OCI-LY3 (cell line): ENCODE measurements around the gene ZNF516.

Experiments
- H2AFZ ChIP-seq: fragments of 200-600, 300-600 bp; shearing (Covaris generic); 2 replicates; pipeline ENCODE4 v1.6.0; 2014; ENCODE audit warnings: antibody characterized with exemption, low read depth, low read length
- H3K27ac ChIP-seq: fragments of 200-600, 300-600 bp; sonication (generic); 2 replicates; pipeline ENCODE4 v1.5.1; 2014; ENCODE audit warnings: mild to moderate bottlenecking, low read length, moderate library complexity, mixed read lengths
- H3K27me3 ChIP-seq: fragments of 200-600, 300-600 bp; sonication (generic); 2 replicates; pipeline ENCODE4 v1.6.1; 2014; ENCODE audit warnings: low read depth, low read length, mixed read lengths
- H3K36me3 ChIP-seq: fragments of 200-600, 300-600 bp; sonication (generic); replicated peaks from 2 replicates; pipeline ENCODE3; 2014; ENCODE audit warnings: low read depth, low read length, mixed read lengths
- H3K4me1 ChIP-seq: fragments of 300-600, 200-600 bp; sonication (generic); 2 replicates; pipeline ENCODE4 v1.6.1; 2014; ENCODE audit warnings: low read length, mixed read lengths
- H3K4me2 ChIP-seq: fragments of 200-600, 300-600 bp; sonication (generic); 2 replicates; pipeline ENCODE4 v1.6.1; 2014; ENCODE audit warnings: low read length, mixed read lengths
- H3K4me3 ChIP-seq: fragments of 300-600, 200-600 bp; sonication (generic); 2 replicates; pipeline ENCODE4 v1.5.1; 2014; ENCODE audit warnings: antibody characterized with exemption, mild to moderate bottlenecking, low read length, moderate library complexity
- H3K79me2 ChIP-seq: fragments of 300-600, 200-600 bp; shearing (Covaris generic); 2 replicates; pipeline ENCODE4 v1.6.1; 2014; ENCODE audit warnings: mild to moderate bottlenecking, low read length, mixed read lengths
- H3K9ac ChIP-seq: fragments of 300-600, 200-600 bp; shearing (Covaris generic); 2 replicates; pipeline ENCODE4 v1.6.0; 2014; ENCODE audit warnings: mild to moderate bottlenecking, low read length, moderate library complexity
- H3K9me3 ChIP-seq: fragments of 200-600, 300-600 bp; shearing (Covaris generic); 2 replicates; pipeline ENCODE4 v1.6.1; 2014; ENCODE audit warnings: low read length, mixed read lengths; ENCODE audit not compliant: insufficient read depth
- H4K20me1 ChIP-seq: fragments of 200-600, 300-600 bp; sonication (generic); 2 replicates; pipeline ENCODE4 v1.6.1; 2016; ENCODE audit warnings: low read length, mixed read lengths; ENCODE audit not compliant: insufficient read depth
- CTCF ChIP-seq: fragments of 200-600, 300-600 bp; sonication (generic); IDR thresholded peaks from 2 replicates; pipeline ENCODE4 v1.5.1; 2014; ENCODE audit warnings: antibody characterized with exemption, low read length, low read depth
- EZH2phosphoT487 ChIP-seq: fragments of 200-600 bp; shearing (Covaris generic); IDR thresholded peaks from 2 replicates; pipeline ENCODE4 v1.6.1; 2018; ENCODE audit warnings: antibody characterized with exemption, mixed run types, low read depth

Gene ZNF516

GRCh38 chr18:76410660-76411417 is 84.2 kb downstream of the ZNF516 start:
- no peaks in the 10 kb centered on the region for H3K4me1 ChIP-seq
- no peak overlapping the region for H3K9ac ChIP-seq
- no peaks in the 10 kb centered on the region for H4K20me1 ChIP-seq
- no peak overlapping the region for H3K4me2 ChIP-seq
- no peak overlapping the region for H2AFZ ChIP-seq
- TF ChIP-seq EZH2phosphoT487 (no peak), CTCF (no peak)
- no peaks in the 10 kb centered on the region for H3K9me3 ChIP-seq
- H3K4me3 ChIP-seq = no peak overlapping the region
- H3K27me3 ChIP-seq = no peaks in the 10 kb centered on the region
- H3K79me2 ChIP-seq = no peaks in the 10 kb centered on the region
- no peak overlapping the region for H3K27ac ChIP-seq
- H3K36me3 ChIP-seq = no peaks in the 10 kb centered on the region

- H3K79me2 ChIP-seq = no peaks in the 10 kb centered on the region
- H3K27ac ChIP-seq = no peak overlapping the region
- no peaks in the 10 kb centered on the region for H3K4me1 ChIP-seq
- H3K36me3 ChIP-seq = no peaks in the 10 kb centered on the region
- H4K20me1 ChIP-seq = no peaks in the 10 kb centered on the region
- no peak overlapping the region for H3K4me2 ChIP-seq
- H3K4me3 ChIP-seq = no peak overlapping the region
- H3K27me3 ChIP-seq = no peaks in the 10 kb centered on the region
- H3K9ac ChIP-seq = no peak overlapping the region
- no peak overlapping the region for H2AFZ ChIP-seq
- no peaks in the 10 kb centered on the region for H3K9me3 ChIP-seq
- TF ChIP-seq EZH2phosphoT487 (no peak), CTCF (no peak)
Observed at GRCh38 chr18:76410033-76410432, 85.0 kb downstream of the ZNF516 start.

GRCh38 chr18:76408480-76409067 is 86.5 kb downstream of the ZNF516 start:
- no peak overlapping the region for H3K4me2 ChIP-seq
- no peaks in the 10 kb centered on the region for H3K27me3 ChIP-seq
- H3K9ac ChIP-seq = no peak overlapping the region
- no peak overlapping the region for H3K4me3 ChIP-seq
- no peak overlapping the region for H3K27ac ChIP-seq
- no peaks in the 10 kb centered on the region for H3K79me2 ChIP-seq
- H2AFZ ChIP-seq = no peak overlapping the region
- no peak for TF ChIP-seq CTCF
- no peak for TF ChIP-seq EZH2phosphoT487
- no peaks in the 10 kb centered on the region for H4K20me1 ChIP-seq
- H3K36me3 ChIP-seq = no peaks in the 10 kb centered on the region
- H3K9me3 ChIP-seq = no peaks in the 10 kb centered on the region
- no peaks in the 10 kb centered on the region for H3K4me1 ChIP-seq

- Histone ChIP-seq H3K27me3 (no peaks in the 10 kb centered on the region), H4K20me1 (0 out of 2 replicates have a peak, but pooled peaks cover 5% of the 10 kb centered on the region), H2AFZ (no peak overlapping the region), H3K4me3 (no peak overlapping the region), H3K4me2 (no peak overlapping the region), H3K27ac (no peak overlapping the region), H3K9me3 (no peaks in the 10 kb centered on the region), H3K4me1 (no peaks in the 10 kb centered on the region), H3K9ac (no peak overlapping the region), H3K36me3 (no peaks in the 10 kb centered on the region), H3K79me2 (no peaks in the 10 kb centered on the region)
- TF ChIP-seq CTCF (no peak), EZH2phosphoT487 (no peak)
Observed at GRCh38 chr18:76407681-76408080, 87.4 kb downstream of the ZNF516 start.
